Endothelial cell of hepatic sinusoid (primary cell): ENCODE measurements around the gene ZNF24.

ENCODE experiments used
- in situ Hi-C: cut with HindIII; loops from 2 replicates; pipeline ENCODE4 v1.10.0; 2017; ENCODE audit warnings: low sequenced_read_pairs

ZNF24 gene

DNA sequence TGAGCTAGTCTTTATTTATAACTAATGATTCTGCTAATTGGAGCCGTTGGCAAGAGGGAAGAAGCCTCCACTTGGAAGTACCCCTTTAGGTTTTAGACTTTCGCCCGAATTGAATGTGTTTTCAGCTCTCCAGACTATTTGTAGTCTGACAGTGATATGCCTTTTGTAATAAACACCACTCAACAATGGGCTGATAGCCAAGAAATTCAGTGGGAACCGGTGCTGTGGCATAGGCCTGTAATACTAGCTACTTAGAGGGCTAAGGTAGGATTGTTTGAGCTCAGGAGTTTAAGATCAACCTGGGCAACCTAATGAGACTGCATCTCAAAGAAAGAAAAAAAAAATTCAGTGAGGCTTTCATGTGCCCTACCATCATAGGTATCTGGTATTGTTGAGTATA lies 40.6 kb downstream of the ZNF24 start:
- in situ Hi-C loops = no loop called here

DNA sequence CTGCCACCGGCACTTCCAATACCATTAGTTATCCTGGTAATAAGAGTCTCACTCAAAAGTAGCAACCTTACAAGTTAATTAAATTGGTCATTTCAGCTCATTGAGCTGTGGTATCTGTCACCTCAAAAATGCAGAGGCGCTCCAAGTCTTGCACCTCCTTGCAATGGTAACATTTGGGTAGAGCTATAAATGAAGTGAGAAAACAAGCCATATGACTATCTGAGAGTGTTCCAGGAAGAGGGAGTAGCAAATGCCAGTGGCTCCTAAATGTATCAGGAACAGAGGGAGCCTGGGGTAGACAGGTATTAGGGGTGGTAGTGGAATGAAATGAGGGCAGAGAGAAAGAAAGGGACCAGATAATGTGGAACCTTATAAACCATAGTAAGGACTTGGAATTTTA lies 48.2 kb downstream of the ZNF24 start:
- in situ Hi-C loops = no loop called here

DNA sequence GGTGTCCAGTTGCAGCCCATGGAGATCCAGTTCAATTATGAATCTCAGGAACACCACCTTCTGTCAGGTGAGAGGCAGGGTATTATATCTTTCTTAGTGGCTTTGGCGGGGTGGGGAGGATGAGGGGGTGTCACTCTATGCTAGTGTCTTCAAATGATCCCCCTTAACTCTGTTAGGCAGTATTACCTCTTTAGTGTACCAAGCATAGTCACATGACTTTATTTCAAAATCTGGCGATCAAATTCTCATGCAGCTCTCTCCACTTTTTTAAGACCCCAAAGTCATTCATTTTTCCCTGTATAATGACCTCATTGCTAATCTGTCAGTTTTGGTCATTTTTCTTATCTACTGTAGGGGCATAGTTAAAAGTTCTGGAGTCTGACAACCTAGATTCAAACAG lies 53.1 kb downstream of the ZNF24 start:
- in situ Hi-C loops = no loop called here

DNA sequence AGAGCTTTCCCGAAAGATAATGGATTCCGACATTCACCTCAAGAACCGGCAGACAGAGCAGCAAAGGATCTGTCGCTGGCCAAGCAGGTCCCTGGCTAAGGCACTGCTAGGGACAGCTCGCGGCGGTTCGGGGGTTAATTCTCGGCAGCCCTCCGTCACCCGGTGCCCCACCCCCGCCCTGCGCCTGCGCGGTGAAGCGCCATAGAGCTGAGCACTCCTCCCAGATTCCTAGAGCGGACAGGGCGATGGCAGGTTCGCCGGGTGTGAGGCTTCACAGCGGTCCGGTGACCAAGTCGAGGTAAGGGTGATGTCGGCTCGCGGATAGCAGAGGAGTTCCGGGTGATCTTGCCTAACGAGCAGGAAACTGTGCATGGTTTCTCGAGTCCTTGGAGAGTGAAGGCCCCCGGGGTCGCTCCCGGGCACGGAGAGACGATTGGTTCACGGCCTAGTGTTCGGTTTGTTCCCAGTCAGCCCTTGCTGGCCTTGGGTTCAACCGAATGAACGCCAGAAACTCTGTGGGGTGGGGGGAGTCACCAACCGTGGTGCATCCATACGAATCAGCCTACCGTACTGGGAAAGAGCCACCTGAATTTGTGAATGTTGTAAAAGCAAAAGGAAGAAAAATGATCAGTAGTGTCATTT lies 54.0 kb downstream of the ZNF24 start, which contains the start of gene ZSCAN30:
ZSCAN30 (minus strand) TSS at position 136 of the 642 bp plus-strand sequence. CDS start 25,877 bp downstream, outside the sequence.
- in situ Hi-C loops = no loop called here

DNA sequence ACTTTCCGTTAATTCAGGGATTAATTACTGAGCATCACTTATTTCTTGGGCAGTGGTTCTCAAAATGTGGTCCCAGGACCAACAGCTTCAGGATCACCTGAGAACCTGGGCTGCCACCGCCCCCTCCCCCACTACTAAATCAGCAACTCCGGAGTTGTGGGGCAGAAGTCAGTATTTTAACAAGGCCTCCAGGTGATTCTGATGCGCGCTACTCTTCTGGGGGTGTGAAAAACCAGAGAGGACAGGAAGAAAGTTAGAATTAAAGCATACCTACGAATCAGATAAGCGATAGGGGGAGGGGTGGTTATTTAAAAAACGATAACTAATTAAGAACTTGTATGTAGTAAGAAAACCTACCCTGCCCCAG lies 54.5 kb downstream of the ZNF24 start:
- in situ Hi-C loops = no loop called here

DNA sequence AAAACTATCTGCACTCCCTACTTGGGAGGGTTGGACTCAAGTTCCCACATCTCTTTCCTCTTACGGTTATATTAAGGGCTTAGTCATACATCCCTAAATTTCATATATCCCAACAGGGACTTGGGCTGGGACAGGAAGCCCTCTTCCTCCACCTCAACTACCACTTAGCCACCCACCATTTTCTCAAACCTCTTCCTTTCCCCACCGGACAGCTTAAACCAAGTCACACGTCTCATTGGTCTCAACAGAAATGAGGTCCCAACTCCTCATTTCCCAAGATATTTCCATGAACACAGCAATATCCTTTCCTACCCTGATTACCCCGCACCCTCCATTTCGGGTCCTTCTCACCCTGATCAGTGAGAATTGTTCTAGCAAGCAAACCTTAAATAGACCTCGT lies 54.9 kb downstream of the ZNF24 start:
- in situ Hi-C loops = no loop called here

DNA sequence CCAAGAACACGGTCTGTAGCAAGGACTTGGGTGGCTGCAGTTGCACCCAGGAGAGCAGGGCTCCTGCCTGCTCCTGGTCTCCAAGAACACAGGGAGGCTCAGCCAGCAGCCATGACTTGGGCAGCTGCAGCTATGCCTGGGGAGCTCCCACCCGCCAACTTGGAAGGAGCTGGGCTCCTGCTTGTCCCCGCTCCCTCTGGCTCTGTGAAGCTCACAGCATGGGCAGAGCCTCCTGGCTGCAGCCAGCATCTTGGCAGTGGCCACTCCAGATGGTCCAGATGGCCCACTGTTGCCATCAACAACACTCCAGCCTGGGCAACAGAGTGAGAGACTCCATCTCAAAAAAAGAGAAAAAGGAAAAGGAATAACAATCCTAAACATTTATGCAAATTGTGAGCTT lies 59.4 kb downstream of the ZNF24 start:
- in situ Hi-C loops = no loop called here

DNA sequence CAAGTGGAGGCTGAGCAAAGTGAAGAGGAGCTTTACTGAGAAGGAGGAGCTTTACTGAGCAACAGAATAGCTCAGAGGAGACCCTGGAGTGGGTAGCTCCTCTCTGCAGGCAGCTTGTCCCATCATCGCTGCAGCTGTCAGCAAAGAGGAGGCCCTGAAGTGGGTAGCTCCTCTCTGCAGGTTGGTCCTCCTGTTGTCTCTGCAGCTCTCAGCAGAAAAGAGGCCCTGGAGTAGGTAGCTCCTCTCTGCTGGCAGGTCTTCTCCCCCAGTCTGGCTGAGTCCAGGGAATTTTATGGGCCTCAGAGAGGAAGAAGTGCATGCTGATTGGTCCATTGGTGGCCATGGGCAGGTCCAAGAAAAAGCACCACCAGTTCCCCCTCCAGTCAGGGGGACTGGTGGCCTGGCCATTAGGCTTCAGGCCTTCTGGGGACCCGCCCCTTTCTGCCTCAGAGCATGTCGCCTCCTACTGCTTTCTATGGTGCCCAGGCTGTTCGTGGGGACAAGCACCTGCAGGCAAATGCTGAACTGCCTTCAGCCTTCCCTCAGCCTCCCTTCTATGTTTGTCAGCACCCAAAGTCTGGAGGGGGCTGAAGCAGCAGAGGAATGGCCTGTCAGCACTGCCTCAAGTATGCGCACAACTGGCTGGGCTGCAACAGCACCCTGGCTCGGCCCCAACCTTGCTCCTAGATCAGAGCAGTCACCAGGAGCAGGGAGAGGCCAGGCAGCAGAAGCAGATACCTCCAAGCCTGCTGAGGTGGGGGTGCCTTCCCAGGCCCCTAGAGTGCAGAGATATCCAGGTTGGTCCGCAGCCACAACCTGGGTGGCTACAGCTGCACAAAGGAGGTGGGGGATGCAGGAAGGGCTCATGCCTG lies 60.1 kb downstream of the ZNF24 start:
- in situ Hi-C loops = no loop called here

DNA sequence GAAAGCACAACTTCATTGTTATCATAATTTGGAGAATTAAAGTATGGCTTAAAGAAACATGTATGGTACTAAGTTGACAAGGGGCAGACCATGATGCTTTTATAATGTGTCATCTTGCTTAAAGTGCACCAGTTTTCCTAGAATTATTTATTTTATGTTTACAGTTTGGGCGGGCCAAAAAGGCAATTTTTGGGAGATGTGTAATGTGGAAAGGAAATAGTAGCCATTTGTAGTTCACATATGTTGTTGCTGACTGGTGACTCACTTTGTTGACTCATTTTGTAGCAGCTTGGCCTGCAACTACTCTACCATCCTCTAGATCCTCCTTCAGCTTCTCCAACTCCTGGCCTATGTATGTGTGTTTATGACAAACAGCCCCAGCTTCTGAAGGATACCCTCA lies 61.9 kb downstream of the ZNF24 start:
- in situ Hi-C loops = no loop called here
